NT2/D1 (cell line): Measurements from ENCODE around the gene KLK15.

Experiments used
- SUZ12 ChIP-seq: IDR thresholded peaks from 2 replicates; pipeline ENCODE4 v1.6.1; 2011; ENCODE audit not compliant: insufficient read length, insufficient read depth; ENCODE audit errors: extremely low read depth
- YY1 ChIP-seq: IDR thresholded peaks from 2 replicates; pipeline ENCODE4 v1.6.1; 2011; ENCODE audit not compliant: insufficient read length, insufficient read depth
- ZNF274 ChIP-seq: IDR thresholded peaks from 2 replicates; pipeline ENCODE4 v1.6.1; 2011; ENCODE audit warnings: mild to moderate bottlenecking, low read depth, low read length

DNA sequence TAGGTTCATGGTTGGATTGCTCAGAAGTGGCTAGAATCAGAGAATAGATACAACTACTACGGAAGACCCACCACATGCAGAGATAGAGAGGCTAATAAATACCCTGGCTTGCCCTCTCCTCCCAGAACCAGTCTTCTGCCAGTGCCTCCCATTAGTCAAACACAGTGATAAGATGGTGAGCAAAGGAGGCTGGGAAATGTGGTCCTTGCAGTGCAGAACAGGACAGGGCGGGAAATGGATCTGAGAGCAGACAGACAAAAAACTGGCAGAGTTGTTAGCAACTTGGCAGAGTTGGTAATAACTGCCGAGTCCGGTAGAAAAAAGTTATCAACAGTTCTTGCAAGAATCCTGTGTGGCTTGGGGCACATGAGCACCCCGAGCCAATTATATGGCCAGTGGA lies 18.5 kb downstream of the KLK15 start:
- no peak for TF ChIP-seq ZNF274
- no peak for TF ChIP-seq YY1
- no peak for TF ChIP-seq SUZ12
